VCaP (cell line): ENCODE data around the gene PPP2R2C.

ENCODE experiments used
- H3K27ac ChIP-seq: fragments of 450-650 bp; 2 replicates; pipeline ENCODE4 v1.5.1; 2017
- TF ChIP-seq, protein P1 (sequence below): fragments of 450-650 bp; conservative IDR thresholded peaks from 2 replicates; pipeline ENCODE4 v1.5.1; 2017; ENCODE audit warnings: mild to moderate bottlenecking, moderate library complexity

Gene PPP2R2C

GRCh38 chr4:6371812-6372211, 100.6 kb downstream of the PPP2R2C start:
- no peak overlapping the region for H3K27ac ChIP-seq

DNA sequence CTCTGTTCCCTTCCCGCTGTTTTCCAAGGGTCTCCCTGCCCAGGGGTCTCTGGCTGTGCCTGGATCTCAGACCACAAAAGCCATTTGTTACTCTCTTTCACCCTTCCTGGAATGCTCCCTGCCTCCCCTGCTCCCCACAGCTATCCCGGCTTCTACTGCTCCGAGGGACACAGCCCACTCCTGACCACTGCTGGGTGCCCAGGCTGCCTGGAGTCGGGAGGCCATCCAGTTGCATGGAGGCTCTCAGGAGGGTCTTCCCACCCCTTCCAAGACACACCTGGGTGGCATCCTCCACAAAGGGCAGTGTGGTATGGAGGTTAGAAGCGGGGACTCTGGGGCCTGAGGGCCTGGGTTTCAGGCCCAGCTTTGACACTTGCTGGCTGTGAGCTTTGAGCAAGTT, 101.1 kb downstream of the PPP2R2C start:
- TF ChIP-seq, protein P1, sequence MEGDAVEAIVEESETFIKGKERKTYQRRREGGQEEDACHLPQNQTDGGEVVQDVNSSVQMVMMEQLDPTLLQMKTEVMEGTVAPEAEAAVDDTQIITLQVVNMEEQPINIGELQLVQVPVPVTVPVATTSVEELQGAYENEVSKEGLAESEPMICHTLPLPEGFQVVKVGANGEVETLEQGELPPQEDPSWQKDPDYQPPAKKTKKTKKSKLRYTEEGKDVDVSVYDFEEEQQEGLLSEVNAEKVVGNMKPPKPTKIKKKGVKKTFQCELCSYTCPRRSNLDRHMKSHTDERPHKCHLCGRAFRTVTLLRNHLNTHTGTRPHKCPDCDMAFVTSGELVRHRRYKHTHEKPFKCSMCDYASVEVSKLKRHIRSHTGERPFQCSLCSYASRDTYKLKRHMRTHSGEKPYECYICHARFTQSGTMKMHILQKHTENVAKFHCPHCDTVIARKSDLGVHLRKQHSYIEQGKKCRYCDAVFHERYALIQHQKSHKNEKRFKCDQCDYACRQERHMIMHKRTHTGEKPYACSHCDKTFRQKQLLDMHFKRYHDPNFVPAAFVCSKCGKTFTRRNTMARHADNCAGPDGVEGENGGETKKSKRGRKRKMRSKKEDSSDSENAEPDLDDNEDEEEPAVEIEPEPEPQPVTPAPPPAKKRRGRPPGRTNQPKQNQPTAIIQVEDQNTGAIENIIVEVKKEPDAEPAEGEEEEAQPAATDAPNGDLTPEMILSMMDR: no peak

More at GRCh38 chr4:6371812-6372211, 100.6 kb downstream of the PPP2R2C start:
- TF ChIP-seq, protein P1: no peak

DNA sequence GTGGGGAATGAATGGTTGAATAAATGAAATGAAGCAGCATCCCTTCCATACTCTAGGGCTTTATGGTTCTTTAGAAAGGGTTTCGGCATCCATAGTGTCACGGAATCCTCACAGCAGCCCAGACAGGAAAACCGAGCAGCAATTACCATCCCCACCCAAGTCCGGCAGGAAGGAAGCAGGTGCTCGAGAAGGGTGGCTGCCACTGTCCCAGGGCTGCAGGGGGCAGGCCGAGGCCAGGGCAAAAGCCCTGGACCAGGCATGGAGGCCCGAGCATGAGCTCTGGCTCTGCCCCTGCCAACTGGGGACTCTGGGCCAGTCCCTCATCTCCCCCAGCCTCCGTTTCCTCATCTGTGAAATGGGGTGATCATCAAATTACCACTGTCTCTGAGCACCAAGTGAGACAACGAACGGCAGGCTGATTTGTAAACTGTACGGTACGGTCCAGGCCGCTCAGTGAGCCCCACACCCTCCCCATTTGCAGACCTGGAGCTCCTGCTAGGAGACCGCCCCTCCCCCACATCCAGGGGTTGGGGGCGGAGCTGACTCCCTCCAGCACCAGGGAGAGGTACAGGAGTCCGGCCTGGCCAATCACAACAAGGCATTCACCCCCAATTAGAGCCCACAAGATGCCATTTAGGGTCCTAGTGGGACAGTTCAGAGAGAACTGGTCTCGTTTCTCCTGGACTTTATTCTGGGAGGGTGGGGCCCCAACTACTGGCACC, 102.3 kb downstream of the PPP2R2C start:
- no peak overlapping the region for H3K27ac ChIP-seq
- TF ChIP-seq, protein P1: no peak

More for the DNA sequence above, 101.1 kb downstream of the PPP2R2C start:
- H3K27ac ChIP-seq: no peak overlapping the region

DNA sequence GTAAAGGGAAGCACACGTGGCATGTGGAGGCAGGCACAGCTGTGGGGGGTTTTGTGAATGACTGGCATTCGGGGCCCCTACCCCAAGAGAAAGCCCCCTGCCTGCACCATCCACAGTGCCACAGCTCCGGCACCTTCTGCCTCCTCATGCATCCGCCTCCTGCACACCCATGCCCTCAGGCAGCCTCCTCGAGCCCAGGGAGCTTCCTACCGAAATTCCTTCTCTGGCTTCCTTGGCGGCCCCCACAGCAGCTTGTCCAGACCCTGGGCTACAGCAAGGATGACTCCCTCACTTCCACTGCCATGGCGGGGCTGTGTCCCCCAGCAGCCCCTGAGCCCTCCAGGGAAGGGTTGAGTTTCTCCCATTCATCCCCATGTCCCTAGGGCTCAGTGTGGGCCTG, 102.9 kb downstream of the PPP2R2C start:
- TF ChIP-seq, protein P1: no peak

GRCh38 chr4:6369035-6369434, 103.4 kb downstream of the PPP2R2C start:
- TF ChIP-seq, protein P1: no peak
- no peak overlapping the region for H3K27ac ChIP-seq

More for the DNA sequence above, 102.9 kb downstream of the PPP2R2C start:
- H3K27ac ChIP-seq: no peak overlapping the region

DNA sequence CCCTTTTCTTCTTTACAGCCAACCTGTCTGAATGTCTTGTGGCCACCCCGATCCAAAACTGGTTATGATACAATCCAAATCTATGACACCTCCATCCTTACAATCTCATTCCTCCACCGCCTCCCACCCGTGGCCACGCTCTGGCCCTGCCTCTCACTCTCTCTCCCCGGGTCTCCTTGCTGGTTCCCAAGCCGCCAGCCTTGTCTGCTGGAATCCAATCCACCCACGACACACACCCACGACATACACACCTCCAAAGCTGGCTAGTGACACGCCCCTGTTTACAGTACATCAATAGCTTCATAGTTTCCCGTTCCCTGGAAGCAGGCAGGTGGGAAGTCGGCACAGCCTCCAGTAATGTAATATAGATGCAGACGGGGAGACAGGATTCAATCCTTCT, 103.8 kb downstream of the PPP2R2C start:
- H3K27ac ChIP-seq: no peak overlapping the region
- TF ChIP-seq, protein P1: no peak

- TF ChIP-seq, protein P1: no peak
- H3K27ac ChIP-seq: no peak overlapping the region
Measured at GRCh38 chr4:6368096-6368495, 104.3 kb downstream of the PPP2R2C start.
